Aorta (tissue), 5 donors: ENCODE data around the gene DENND6A. TPM values are rescaled to one million over a fixed set of nuclear protein-coding genes. Genes with fewer than 3 reads are reported as not detected.
"Not testable (repeated sequence)": the region's sequence is repeated elsewhere in the genome, so short reads cannot be mapped to it uniquely, and the experiment has no call there.

Experiments
- ATAC-seq: fragments of 200-7000 bp; cut with Tn5 transposase; one replicate; pipeline ENCODE4 v1.9.1; 2022; ENCODE audit warnings: moderate library complexity; ENCODE audit not compliant: low FRiP score
- DNase-seq, 2 donors: peaks; one replicate each; pipeline ENCODE4 v3.0.0-alpha.2; 2020
- H3K27ac ChIP-seq, 2 donors: one replicate each; pipeline ENCODE4 v1.5.1; 2013; ENCODE audit warnings: low read length in 2 of 2, mild to moderate bottlenecking in 2 of 2, moderate library complexity in 2 of 2, control low read depth in 1 of 2, inconsistent platforms in 1 of 2, low read depth in 1 of 2
- H3K27me3 ChIP-seq, 2 donors: one replicate each; pipeline ENCODE4 v1.6.1; 2013; ENCODE audit warnings: control low read depth in 1 of 2, low read length in 1 of 2, mild to moderate bottlenecking in 1 of 2, moderate library complexity in 1 of 2; ENCODE audit not compliant: insufficient read depth in 2 of 2, control insufficient read depth in 1 of 2
- H3K36me3 ChIP-seq, 2 donors: one replicate each; pipeline ENCODE4 v1.6.1; 2013; ENCODE audit warnings: control low read depth in 1 of 2, low read length in 1 of 2, mild to moderate bottlenecking in 1 of 2; ENCODE audit not compliant: insufficient read depth in 2 of 2, control insufficient read depth in 1 of 2
- H3K4me1 ChIP-seq, 2 donors: one replicate each; pipeline ENCODE4 v1.6.1; 2013; ENCODE audit warnings: low read length in 2 of 2, control low read depth in 1 of 2, mild to moderate bottlenecking in 1 of 2, moderate library complexity in 1 of 2; ENCODE audit not compliant: insufficient read depth in 2 of 2, control insufficient read depth in 1 of 2
- H3K4me3 ChIP-seq, 2 donors: one replicate each; pipeline ENCODE4 v1.5.1; 2013; ENCODE audit warnings: low read length in 2 of 2, control low read depth in 1 of 2, mild to moderate bottlenecking in 1 of 2
- H3K9me3 ChIP-seq: one replicate; pipeline ENCODE4 v1.6.1; 2013; ENCODE audit warnings: mild to moderate bottlenecking, low read length; ENCODE audit not compliant: control insufficient read depth
- WGBS, 2 donors: extraction: QIAGEN DNeasy Blood & Tissue Kit; methylation state at CpG; one replicate each; pipeline ENCODE4 v1.1.7; 2013; 5-methylcytosine and 5-hydroxymethylcytosine counted together
- intact Hi-C, 2 donors: fragments of 100-400 bp; cut with DNase I; formaldehyde crosslinking; loops; one replicate each; pipeline versions ENCODE4 v1.14.2 to v1.15.0; 2022
- polyA plus RNA-seq, 2 donors: library from polyadenylated mRNA; stranded (reverse); fragments of 200-250 nt; gene quantifications; one replicate each; pipeline ENCODE4 v1.2.3, GENCODE V29; 2013
- total RNA-seq, 2 donors: library from RNA; stranded (reverse); fragmentation: NEBNext Ultra II Directional; extraction: Animal tissue kit (Norgen Biotek cat#: 25700); gene quantifications; one replicate each; pipeline ENCODE4 v1.2.1, GENCODE V29; 2021
- donor health status: healthy with polysubstance abuse.
- donor health status: Bipolar disorder and iron deficiency.
- donor health status: DM: no; HTN: no; CAD: no.
- donor health status: DM: no; HTN: no; CAD: no.
- donor health status: DM: yes; HTN: yes; CAD: no.

The DENND6A gene
- total and polyA plus RNA-seq, 4 donors: 9.1 to 41.0 (median 28.0) TPM

DNA sequence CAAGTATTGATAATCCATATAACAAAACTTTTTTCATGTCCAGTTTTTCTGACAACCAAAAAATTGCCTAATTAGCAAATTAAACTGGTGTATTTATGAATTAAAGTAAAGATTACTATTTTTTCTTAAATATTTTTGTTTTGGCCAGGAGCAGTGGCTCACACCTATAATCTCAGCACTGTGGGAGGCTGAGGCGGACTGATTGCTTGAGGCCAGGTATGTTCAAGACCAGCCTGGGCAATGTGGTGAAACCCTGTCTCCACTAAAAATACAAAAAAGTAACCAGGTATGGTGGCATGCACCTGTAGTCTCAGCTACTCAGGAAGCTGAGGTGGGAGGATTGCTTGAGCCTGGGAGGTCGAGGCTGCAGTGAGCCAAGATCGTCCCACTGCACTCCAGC is 12.5 kb upstream of the DENND6A start:
- ATAC-seq, H3K4me1 ChIP-seq, H3K27ac ChIP-seq, H3K9me3 ChIP-seq, intact Hi-C loops, H3K27me3 ChIP-seq, H3K36me3 ChIP-seq, H3K4me3 ChIP-seq, DNase-seq: not testable (repeated sequence)
- WGBS, 2 donors: 95% methylated on average over 3 of the region's 3 CpGs

DNA sequence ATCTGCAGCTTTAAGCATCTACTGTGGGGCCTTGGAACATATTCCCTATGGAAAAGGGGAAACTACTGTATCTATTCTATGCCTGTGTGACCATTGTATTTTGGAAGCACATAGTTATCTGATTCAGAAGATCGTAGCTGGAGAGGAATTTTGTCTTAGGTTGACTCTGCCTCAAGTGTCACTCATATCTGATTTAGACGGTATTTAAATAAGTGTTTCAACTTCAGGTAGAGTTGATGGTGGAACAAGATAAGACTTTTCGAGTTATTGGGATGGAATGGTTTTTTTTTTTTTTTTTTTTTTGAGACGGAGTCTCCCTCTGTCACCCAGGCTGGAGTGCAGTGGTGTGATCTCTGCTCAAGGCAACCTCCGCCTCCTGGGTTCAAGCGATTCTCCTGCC is 8.9 kb upstream of the DENND6A start:
- no peaks in the 10 kb centered on the region for H3K9me3 ChIP-seq
- intact Hi-C loops: no loop called here
- WGBS, 2 donors: 95% methylated on average over 6 of the region's 6 CpGs
- ATAC-seq: no peak
- no peak for DNase-seq
- no peaks in the 10 kb centered on the region for H3K36me3 ChIP-seq
- no peak overlapping the region for H3K4me3 ChIP-seq
- H3K27me3 ChIP-seq: no peaks in the 10 kb centered on the region
- H3K4me1 ChIP-seq: peaks cover 0 to 4% of the 10 kb centered on the region in 2 donors
- H3K27ac ChIP-seq: no peak overlapping the region

DNA sequence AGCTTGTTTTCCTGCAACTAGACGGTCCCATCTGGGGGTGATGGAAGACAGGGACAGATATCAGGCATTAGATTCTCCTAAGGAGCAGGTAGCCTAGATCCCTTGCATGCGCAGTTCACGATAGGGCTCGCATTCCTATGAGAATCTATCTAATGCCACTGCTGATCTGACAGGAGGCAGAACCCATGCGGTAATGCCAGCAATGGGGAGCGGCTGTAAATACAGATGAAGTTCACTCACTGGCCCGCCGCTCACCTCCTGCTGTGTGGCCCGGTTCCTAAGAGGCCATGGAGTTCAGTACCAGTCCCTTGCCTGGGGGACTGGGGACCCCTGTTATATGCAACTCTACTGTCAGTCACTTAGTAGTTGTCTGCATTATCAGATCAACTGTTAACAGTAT is 7.9 kb upstream of the DENND6A start:
- DNase-seq (no peak), ATAC-seq (no peak)
- Histone ChIP-seq H3K27ac (no peak overlapping the region), H3K27me3 (no peaks in the 10 kb centered on the region), H3K4me1 (peaks cover 0 to 4% of the 10 kb centered on the region in 2 donors), H3K9me3 (no peaks in the 10 kb centered on the region), H3K36me3 (no peaks in the 10 kb centered on the region), H3K4me3 (no peak overlapping the region)
- WGBS, 2 donors: 88 to 94% methylated on average over 9 of the region's 9 CpGs
- intact Hi-C loops: no loop called here

DNA sequence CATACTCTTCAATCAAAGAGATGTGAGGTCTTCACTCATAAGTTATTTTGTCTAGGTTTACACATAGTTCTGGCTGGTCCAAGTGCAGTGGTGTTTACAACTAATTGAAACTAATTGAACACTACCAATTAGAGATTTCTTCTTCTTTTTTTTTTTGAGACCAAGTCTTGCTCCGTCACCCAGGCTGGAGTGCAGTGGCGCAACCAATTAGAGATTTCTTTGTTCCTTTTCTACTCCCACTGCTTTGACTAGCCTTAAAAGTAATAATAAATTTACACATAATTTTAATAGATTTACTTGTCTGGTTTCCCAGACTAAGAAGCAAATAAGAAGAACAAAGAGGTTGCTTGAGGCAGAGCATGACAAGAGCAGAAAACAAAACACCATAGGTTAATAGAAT is 6.7 kb upstream of the DENND6A start:
- intact Hi-C loops: no loop called here

DNA sequence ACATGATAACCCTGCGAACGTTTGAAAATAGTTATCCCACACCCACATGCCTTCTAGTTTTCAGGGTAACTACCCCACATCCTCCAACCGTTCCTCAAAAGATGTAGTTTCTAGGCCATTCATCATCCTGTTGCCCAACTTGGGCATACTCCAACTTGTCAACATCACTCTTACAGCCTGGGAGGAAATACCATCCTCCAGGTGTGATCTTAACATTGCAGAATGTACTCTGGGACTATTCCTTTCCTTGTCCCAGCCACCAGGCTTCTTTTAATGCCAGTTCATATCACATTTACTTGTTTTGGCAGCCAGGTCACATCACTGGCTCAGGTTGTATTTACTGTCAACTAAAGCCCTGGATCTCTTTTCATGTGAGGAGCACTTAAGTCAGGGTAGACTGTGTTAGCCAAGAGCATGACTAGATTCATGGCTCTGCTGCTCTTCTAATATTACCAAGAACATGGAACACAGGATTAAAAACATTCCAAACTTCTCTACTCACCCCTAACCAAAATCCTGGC is 4.0 kb upstream of the DENND6A start:
- intact Hi-C loops: no loop called here
- H3K27me3 ChIP-seq: no peaks in the 10 kb centered on the region
- no peak overlapping the region for H3K4me3 ChIP-seq
- WGBS, 2 donors: 38 to 40% methylated on average over 3 of the region's 3 CpGs
- no peak for DNase-seq
- peaks cover 0 to 4% of the 10 kb centered on the region in 2 donors for H3K4me1 ChIP-seq
- H3K27ac ChIP-seq: peak overlapping the region in 1 of 2 donors; percentile 14
- no peak for ATAC-seq
- no peaks in the 10 kb centered on the region for H3K36me3 ChIP-seq
- H3K9me3 ChIP-seq: no peaks in the 10 kb centered on the region

More for the DNA sequence above, 6.7 kb upstream of the DENND6A start:
- H3K9me3 ChIP-seq: no peaks in the 10 kb centered on the region
- no peaks in the 10 kb centered on the region for H3K27me3 ChIP-seq
- ATAC-seq (no peak), DNase-seq (no peak)
- no peaks in the 10 kb centered on the region for H3K36me3 ChIP-seq
- H3K4me1 ChIP-seq: peaks cover 0 to 4% of the 10 kb centered on the region in 2 donors
- no peak overlapping the region for H3K27ac ChIP-seq
- 93% methylated on average over 2 of the region's 2 CpGs for WGBS, 2 donors
- H3K4me3 ChIP-seq: no peak overlapping the region

DNA sequence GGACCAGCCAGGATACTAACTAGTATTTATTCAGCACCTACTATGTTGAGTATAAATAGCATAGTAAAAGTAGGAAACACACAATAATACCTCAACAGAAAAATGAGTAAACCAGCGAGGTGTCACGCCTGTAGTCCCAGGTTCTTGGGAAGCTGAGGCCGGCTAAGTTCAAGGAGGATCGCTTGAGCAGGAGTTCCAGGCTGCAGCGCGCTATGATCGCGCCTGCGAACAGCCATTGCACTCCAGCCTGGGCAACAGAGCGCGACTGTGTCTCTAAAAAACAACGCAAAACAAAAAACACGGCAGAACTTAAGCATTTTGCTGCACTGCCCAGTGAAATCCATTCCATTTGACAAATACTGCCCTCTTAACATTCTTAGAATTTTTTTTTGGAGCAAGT is 1.3 kb upstream of the DENND6A start:
- Histone ChIP-seq H3K4me1 (peaks cover 3 to 4% of the 10 kb centered on the region in 2 donors), H3K4me3 (no peak overlapping the region), H3K9me3 (no peaks in the 10 kb centered on the region), H3K27ac (no peak overlapping the region), H3K36me3 (no peaks in the 10 kb centered on the region), H3K27me3 (no peaks in the 10 kb centered on the region)
- intact Hi-C loops: loop anchor here (5.0 kb wide), 3 partner anchors 63 to 137 kb away; partner anchors contain the start of genes ARF4 (in 1 of the 2), PDE12 (in 1 of the 2) and SLMAP (in 1 of the 2)
- DNase-seq (no peak), ATAC-seq (no peak)
- 88 to 91% methylated on average over 13 of the region's 13 CpGs for WGBS, 2 donors

DNA sequence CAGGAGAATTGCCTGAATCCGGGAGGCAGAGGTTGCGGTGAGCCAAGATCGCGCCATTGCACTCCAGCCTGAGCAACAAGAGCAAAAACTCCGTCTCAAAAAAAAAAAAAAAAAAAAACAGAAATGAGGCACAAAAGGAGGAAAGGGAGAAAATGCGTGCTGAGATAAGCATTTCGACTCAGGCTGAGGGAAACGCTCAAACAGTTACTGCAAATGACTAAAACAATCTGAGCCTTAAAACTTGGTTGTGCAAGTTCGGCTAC is 813 bp downstream of the DENND6A start:
- H3K27me3 ChIP-seq, H3K36me3 ChIP-seq, DNase-seq, H3K4me1 ChIP-seq, H3K9me3 ChIP-seq: not testable (repeated sequence)
- Histone ChIP-seq H3K27ac (peak overlapping the region in 1 of 2 donors; percentile 26), H3K4me3 (peak overlapping the region; percentile 63 to 76)
- WGBS, 2 donors: 0% methylated on average over 9 of the region's 9 CpGs
- ATAC-seq: peak; percentile 60
- intact Hi-C loops: loop anchor here (2.0 to 5.0 kb wide), 4 partner anchors 65 to 135 kb away; partner anchors contain the start of genes SLMAP (in 2 of the 2), ARF4 (in 1 of the 2) and PDE12 (in 1 of the 2)

DNA sequence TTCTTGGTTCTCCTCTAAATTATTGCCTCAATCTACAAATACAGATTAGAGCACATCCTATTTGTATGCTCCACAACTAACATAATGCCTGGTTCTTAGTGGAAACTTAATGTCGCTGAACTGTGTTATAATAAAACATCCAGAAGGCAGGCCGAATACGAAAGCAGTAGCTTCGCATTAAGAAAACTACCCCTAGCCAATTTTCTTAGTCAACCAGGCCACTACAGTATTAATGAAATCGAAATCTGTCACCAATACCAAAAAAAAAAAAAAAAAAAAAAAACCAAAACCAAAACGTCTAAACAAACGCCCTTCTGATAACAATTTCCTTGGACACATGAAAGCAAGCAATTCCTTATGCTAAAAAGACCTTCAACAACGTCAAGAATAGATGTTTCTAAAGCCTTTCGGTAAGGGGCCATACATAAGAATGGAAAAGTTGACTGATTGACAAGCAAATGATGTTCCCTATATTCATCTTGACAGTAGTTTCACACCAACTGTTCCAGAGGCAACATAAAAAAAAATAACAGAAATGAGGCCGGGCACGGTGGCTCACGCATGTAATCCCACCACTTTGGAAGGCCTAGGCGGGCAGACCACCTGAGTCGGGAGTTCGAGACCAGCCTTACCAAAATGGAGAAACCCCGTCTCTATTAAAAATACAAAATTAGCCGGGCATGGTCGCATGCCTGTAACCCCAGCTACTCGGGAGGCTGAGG is 1.3 kb downstream of the DENND6A start:
- Histone ChIP-seq H3K9me3 (no peaks in the 10 kb centered on the region), H3K27me3 (no peaks in the 10 kb centered on the region), H3K4me3 (peak overlapping the region; percentile 63 to 76), H3K4me1 (peaks cover 3 to 5% of the 10 kb centered on the region in 2 donors), H3K36me3 (no peaks in the 10 kb centered on the region), H3K27ac (peak overlapping the region in 1 of 2 donors; percentile 26)
- ATAC-seq (no peak), DNase-seq (no peak)
- intact Hi-C loops: loop anchor here (2.0 to 5.0 kb wide), 4 partner anchors 65 to 134 kb away; partner anchors contain the start of genes SLMAP (in 2 of the 2), ARF4 (in 1 of the 2) and PDE12 (in 1 of the 2)
- 4 to 7% methylated on average over 19 of the region's 19 CpGs for WGBS, 2 donors
